Epidermal melanocyte (primary cell): Measurements from ENCODE around the gene CREG2.

Source experiments
- DNase-seq: peaks from one replicate; pipeline ENCODE4 v3.0.0; 2011; ENCODE audit warnings: low spot score; ENCODE audit not compliant: insufficient read length

Gene CREG2, protein sequence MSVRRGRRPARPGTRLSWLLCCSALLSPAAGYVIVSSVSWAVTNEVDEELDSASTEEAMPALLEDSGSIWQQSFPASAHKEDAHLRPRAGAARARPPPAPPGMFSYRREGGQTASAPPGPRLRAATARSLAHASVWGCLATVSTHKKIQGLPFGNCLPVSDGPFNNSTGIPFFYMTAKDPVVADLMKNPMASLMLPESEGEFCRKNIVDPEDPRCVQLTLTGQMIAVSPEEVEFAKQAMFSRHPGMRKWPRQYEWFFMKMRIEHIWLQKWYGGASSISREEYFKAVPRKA

DNA sequence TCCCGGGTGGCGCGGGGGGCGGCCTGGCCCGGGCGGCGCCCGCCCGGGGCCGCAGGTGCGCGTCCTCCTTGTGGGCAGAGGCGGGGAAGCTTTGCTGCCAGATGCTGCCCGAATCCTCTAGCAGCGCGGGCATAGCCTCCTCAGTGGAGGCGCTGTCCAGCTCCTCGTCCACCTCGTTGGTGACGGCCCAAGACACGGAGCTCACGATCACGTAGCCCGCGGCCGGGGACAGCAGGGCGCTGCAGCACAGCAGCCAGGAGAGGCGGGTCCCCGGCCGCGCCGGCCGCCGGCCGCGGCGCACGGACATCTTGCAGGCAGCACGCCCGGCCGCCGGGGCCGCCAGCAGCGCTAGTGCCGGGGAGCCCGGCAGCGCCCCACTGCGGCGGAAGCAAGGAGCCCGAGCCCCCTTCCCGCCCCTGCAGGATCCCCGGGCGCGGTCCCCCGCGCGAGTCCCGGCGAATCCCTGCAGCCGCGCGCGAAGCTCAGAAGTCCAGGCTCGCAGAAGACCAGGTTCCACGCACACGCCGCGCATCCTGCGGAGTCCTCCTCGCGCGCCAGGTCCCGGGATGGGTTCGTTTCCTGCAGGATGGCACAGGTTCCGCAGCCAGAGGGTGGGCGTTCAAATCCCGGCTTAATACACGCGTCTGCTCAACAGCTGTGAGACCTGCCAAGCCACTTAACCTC is at the start of gene CREG2:
Gene CREG2 (minus strand): TSS at position 353 of the 684 bp plus-strand sequence. CDS start 46 bp downstream, at position 307.
- DNase-seq: peak; percentile 63

GRCh38 chr2:101435001-101435862 is 47.9 kb upstream of the CREG2 start:
- DNase-seq: peak; percentile 20

GRCh38 chr2:101433465-101433864 is 46.2 kb upstream of the CREG2 start:
- DNase-seq: no peak

DNA sequence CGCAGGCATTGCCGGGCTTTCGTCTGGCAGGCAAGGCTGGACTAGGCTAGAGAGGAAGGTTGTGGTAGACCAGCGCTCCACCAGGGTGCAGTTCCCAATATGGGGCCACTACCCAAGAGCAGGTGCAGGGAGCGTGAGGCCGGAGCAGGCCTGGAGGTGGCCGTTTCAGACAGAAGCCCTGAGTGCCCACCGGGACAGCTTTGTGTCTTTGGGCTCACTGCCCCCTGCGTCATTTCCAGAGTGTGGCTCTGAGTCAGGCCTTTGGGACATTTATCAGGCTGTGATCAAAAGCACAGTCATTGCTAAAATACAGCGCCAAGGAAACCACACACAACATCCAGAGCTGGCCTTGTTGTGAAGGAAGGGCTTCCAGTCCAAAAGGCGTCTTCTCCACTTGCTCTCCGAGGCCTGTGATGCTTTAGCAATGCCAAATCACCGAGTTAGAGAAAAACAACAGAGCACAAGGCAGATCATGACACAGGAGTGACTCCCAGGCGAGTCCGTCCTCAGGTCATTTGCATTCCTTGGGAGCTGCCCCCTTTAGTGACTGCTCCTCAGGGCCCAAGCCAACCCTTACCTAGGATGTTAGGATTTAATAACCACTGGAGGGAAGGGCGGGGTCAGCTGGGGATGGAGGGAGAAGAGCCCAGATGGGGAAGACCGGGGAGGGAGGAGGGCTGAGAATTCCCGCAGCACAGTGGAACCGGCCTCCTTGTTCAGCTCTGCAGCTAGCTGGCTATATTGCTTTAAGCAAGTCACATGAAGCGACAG is 45.3 kb upstream of the CREG2 start:
- DNase-seq: peak; percentile 5

DNA sequence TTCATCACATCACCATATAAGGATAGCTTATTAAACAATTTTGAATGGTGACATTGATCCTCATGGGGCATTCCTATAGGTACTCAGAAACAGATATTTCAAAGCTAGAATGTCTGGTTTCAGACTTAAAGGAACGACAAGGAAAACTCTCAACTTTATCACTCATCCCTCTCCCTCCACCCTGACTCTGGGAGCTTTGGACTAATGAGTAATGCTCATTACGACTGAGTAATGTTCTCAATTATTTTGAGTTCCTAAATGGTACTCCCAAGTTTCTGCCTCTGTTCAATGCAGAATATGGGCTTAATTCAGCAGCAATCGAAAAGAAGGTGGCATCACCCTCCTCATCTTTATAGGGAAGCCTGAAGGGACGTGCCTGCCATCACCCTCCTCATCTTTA is 44.2 kb upstream of the CREG2 start:
- peak; percentile 1 for DNase-seq

DNA sequence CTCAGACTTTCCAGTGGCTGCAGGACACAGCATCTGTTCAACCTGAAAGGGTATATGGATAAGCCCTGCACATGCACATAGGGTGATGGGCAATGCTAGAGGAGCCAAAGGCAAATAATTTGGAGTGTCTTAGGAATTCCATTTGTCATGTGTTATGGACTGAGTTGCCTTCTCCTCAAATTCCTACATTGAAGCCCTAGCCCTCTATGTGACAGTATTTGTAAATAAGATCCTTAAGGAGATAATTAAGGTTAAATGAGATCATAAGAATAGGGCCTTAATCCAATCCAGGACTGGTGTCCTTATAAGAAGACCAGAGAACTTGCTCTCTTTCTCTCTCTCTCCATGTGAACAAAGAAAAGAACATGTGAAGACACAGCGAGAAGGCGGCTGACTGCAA is 42.9 kb upstream of the CREG2 start:
- peak; percentile 10 for DNase-seq

- no peak for DNase-seq
Measured at GRCh38 chr2:101429453-101429852, 42.1 kb upstream of the CREG2 start.

DNA sequence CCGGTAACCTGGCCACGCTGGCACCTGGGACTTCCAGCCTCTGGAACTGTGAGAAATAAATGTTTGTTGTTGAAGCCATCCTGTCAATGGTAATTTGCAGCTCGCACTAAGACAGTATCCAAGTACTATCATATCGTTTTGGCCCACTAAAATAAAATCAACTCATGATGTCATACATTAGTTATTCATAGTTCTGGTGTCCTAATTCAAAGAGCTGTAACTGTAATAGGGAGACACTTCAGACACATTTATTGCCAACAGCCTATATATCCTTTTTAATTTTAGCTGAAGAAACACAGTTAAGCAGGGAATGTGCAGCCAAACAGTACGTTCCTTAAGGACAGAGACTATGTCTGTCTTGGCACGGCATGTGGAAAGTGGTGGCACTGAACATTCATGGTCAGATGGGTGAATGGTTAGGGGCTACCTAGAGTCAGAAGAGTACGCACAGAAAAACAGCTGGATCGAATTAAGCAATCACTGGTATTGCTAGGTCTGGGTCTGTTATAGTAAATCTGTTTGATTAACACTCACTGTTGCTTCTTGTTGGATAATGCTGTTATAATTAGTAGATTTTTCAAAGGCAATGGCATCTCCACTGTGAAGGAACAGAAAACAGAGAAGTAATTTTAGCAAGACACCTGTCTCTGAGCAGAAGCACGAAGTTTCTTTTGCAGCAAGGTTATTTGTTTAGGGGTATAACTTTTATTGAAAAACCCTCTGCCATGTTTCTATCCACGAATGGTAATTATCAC is 41.3 kb upstream of the CREG2 start:
- no peak for DNase-seq

DNA sequence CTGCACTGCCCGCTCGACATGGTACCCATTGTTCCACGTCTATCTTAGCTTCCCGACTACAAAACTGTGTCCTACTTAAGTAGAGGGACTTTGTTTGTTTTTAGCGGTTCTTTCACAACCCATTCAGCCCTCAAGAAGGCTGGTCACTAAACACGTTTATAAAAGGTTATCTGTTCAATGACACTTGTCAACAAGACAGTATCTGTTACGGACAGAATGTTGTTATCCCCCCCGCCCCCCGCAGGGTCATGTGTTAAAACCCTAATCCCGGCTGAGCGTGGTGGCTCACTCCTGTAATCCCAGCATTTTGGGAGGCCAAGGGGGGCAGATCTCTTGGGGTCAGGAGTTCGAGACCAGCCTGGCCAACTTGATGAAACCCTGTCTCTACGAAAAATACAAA is 40.4 kb upstream of the CREG2 start:
- no peak for DNase-seq

DNA sequence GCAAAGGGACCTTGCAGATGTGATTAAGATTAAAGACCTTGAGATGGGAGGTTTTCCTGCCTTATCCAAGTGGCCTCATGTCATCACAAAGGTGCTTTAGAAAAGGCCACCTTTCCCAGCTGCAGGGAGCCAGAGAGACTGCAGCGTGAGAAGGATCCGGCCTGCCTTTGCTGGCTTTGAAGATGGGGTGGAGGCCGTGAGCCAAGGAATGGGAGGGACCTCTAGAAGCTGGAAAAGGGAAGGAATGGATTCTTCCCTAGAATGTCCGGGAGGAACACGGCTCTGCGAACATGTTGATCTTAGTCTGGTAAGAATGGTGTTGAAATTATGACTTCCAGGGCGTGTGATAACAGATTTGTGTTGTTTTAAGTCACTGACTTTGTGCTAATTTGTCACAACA is 39.9 kb upstream of the CREG2 start:
- DNase-seq: no peak

GRCh38 chr2:101426822-101427221 is 39.5 kb upstream of the CREG2 start:
- no peak for DNase-seq

DNA sequence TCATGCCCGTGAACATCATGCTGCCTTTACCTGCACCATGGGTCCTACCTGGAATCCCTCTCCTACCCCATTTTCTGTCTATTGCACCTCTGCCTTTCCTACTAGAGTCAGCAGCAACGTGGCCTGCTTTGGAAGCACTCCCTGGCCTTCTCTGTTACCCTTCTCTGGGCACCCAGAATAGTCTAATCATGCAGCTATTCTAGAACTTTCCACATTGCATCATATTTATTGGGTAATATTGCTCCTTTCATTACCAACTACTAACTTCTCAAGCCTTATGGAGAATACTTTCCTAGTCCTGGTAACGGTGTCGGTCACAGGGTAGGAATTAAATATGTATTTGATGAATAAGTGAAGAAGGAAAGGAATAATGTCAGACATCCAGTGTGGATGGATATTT is 33.3 kb upstream of the CREG2 start:
- no peak for DNase-seq

- DNase-seq: peak; percentile 68
Measured at GRCh38 chr2:101419096-101419663, 31.9 kb upstream of the CREG2 start.

GRCh38 chr2:101418460-101419095 is 31.3 kb upstream of the CREG2 start:
- no peak for DNase-seq

DNA sequence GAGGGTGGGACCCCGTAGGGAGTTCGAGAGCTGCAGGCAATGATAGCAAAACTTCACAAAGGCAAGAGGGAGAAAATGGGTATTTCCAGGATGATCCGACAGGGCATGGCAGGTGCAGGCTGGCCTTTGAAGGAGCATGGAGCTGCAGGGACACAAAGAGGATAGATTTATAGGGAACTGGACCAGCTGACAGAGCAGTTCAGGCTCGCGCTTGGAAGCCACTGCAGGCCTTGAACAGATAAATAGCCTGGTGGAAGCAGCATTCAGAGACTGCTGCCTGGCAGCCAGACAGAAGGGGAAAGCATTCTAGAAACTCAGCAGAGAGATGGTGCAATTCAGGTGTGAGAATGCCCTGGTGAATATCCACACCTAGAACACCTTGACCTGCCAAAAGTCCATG is 29.3 kb upstream of the CREG2 start:
- DNase-seq: no peak

DNA sequence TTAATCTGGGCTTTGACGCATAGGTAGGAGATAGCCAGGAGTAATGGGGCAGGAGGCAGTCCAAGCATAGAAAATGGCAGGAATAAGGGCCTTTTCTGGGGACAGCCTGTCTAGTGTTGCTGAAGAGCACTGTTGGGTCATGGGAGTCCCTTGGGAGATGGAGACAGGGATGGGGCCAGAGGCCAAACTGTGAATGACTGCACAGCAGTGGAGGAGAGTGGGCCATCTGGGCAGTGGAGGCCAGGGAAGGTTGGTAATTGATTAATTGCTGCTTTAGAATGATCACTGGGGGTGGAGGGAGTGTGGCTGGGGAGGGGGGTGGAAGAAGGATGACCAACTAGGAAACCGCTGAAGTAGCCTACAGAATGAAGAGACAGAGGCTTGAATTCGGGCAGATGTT is 28.6 kb upstream of the CREG2 start:
- DNase-seq: no peak

- DNase-seq: no peak
Measured at GRCh38 chr2:101415220-101415619, 27.9 kb upstream of the CREG2 start.

DNA sequence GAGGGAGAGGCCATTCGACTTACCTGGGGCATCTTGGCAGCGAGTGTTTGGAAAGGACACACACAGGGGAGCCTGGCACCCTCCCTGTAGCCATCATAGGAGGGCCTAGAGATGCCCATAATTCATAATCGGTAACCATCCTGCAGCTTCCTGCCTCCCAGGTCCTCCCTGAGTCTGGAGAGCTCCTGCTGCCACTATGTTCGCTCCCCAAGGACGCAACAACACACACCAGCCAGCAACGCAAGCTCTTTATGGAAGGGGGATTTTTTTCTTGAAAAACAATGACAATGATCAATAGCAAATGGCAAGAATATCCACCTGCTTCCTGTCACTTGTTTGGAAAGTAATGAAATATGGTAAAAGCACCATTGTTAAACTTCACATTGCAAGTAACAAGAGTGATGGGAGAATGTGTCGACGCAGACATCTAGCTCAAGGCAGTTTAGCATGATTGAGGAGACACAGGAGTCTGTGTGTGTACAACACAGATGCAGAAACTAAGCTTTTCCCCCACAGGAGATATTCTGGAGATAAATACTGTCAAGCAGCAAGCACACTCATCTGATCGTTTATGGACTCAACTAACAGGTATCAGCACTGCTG is 24.9 kb upstream of the CREG2 start:
- DNase-seq: no peak

GRCh38 chr2:101410746-101411145 is 23.4 kb upstream of the CREG2 start:
- DNase-seq: no peak
